SK-N-SH treated with all-trans-retinoic acid at 6 μM for 48 hours (cell line): ENCODE results near the gene IQCH.

Experiments used
- ARNTL ChIP-seq: fragments of 450-650 bp; formaldehyde crosslinking; IDR thresholded peaks from 2 replicates; pipeline ENCODE4 v1.5.0; 2020; ENCODE audit warnings: low read depth, mild to moderate bottlenecking, moderate library complexity, borderline replicate concordance
- CREB5 ChIP-seq: fragments of 250-450 bp; sonication (Bioruptor Pico); IDR thresholded peaks from 2 replicates; pipeline ENCODE4 v1.5.1; 2020; ENCODE audit warnings: low read depth, mild to moderate bottlenecking, moderate library complexity
- CSDC2 ChIP-seq: fragments of 250-450 bp; sonication (Bioruptor Pico); IDR thresholded peaks from 2 replicates; pipeline ENCODE4 v1.5.0; 2020; ENCODE audit warnings: mild to moderate bottlenecking, moderate library complexity
- ESRRG ChIP-seq: fragments of 250-450 bp; sonication (Bioruptor Pico); IDR thresholded peaks from 2 replicates; pipeline ENCODE4 v1.6.1; 2021; ENCODE audit warnings: mild to moderate bottlenecking
- OSR1 ChIP-seq: fragments of 250-450 bp; sonication (Bioruptor Pico); IDR thresholded peaks from 2 replicates; pipeline ENCODE4 v1.8.0; 2022; ENCODE audit warnings: moderate library complexity, mild to moderate bottlenecking, inconsistent platforms
- POU6F1 ChIP-seq: fragments of 250-450 bp; sonication (Bioruptor Pico); IDR thresholded peaks from 2 replicates; pipeline ENCODE4 v1.8.0; 2021; ENCODE audit warnings: low read depth, mild to moderate bottlenecking, moderate library complexity, borderline replicate concordance
- RARB ChIP-seq: fragments of 250-450 bp; sonication (Bioruptor Pico); IDR thresholded peaks from 2 replicates; pipeline ENCODE4 v1.8.0; 2021; ENCODE audit warnings: mild to moderate bottlenecking, moderate library complexity
- TCF4 ChIP-seq: fragments of 250-450 bp; sonication (Bioruptor Pico); IDR thresholded peaks from 2 replicates; pipeline ENCODE4 v1.8.0; 2021; ENCODE audit warnings: mild to moderate bottlenecking, moderate library complexity, borderline replicate concordance
- TSHZ2 ChIP-seq: fragments of 250-450 bp; sonication (Bioruptor Pico); IDR thresholded peaks from 2 replicates; pipeline ENCODE4 v1.5.0; 2020; ENCODE audit warnings: mild to moderate bottlenecking, moderate library complexity
- ZFP3 ChIP-seq: fragments of 250-450 bp; sonication (Bioruptor Pico); IDR thresholded peaks from 2 replicates; pipeline ENCODE4 v1.5.0; 2020; ENCODE audit warnings: mild to moderate bottlenecking, moderate library complexity
- ZFP30 ChIP-seq: fragments of 450-650 bp; formaldehyde crosslinking; IDR thresholded peaks from 2 replicates; pipeline ENCODE4 v1.5.0; 2022; ENCODE audit warnings: mild to moderate bottlenecking, moderate library complexity
- ZNF8 ChIP-seq: fragments of 450-650 bp; formaldehyde crosslinking; IDR thresholded peaks from 2 replicates; pipeline ENCODE4 v1.5.0; 2020; ENCODE audit warnings: mild to moderate bottlenecking, moderate library complexity
- TF ChIP-seq, protein P1 (sequence below): fragments of 250-450 bp; sonication (Bioruptor Pico); IDR thresholded peaks from 2 replicates; pipeline ENCODE4 v1.8.0; 2020; ENCODE audit warnings: mild to moderate bottlenecking, moderate library complexity, borderline replicate concordance
- TF ChIP-seq, protein P2 (sequence below): fragments of 250-450 bp; sonication (Bioruptor Pico); IDR thresholded peaks from 2 replicates; pipeline ENCODE4 v1.5.1; 2021; ENCODE audit warnings: mild to moderate bottlenecking, moderate library complexity

DNA sequence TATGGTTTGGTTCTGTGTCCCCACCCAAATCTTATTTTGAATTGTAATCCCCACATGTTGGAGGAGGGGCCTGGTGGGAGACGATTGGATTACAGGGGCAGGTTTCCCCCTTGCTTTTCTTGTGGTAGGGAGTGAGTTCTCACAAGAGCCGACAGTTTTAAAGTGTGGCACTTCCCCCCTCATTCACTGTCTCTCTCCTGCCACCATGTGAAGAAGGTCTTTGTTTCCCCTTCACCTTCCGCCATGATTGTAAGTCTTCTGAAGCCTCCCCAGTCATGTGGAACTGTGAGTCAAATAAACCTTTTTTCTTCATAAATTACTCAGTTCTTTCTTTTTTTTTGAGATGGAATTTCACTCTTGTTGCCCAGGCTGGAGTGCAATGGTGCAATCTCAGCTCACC, 124.9 kb downstream of the IQCH start:
- TF ChIP-seq ZFP3, result no peak
- no peak for TF ChIP-seq RARB (CRISPR knock-in tag)
- no peak for TF ChIP-seq ESRRG
- TF ChIP-seq CREB5 (CRISPR knock-in tag), result no peak
- TF ChIP-seq, protein P1, sequence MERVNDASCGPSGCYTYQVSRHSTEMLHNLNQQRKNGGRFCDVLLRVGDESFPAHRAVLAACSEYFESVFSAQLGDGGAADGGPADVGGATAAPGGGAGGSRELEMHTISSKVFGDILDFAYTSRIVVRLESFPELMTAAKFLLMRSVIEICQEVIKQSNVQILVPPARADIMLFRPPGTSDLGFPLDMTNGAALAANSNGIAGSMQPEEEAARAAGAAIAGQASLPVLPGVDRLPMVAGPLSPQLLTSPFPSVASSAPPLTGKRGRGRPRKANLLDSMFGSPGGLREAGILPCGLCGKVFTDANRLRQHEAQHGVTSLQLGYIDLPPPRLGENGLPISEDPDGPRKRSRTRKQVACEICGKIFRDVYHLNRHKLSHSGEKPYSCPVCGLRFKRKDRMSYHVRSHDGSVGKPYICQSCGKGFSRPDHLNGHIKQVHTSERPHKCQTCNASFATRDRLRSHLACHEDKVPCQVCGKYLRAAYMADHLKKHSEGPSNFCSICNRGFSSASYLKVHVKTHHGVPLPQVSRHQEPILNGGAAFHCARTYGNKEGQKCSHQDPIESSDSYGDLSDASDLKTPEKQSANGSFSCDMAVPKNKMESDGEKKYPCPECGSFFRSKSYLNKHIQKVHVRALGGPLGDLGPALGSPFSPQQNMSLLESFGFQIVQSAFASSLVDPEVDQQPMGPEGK (CRISPR knock-in tag), result no peak
- no peak for TF ChIP-seq CSDC2 (CRISPR knock-in tag)
- TF ChIP-seq ZNF8 (CRISPR knock-in tag), result no peak
- TF ChIP-seq ZFP30, result no peak
- TF ChIP-seq TCF4 (CRISPR knock-in tag), result no peak
- TF ChIP-seq OSR1, result no peak
- no peak for TF ChIP-seq POU6F1 (CRISPR knock-in tag)
- TF ChIP-seq, protein P2, sequence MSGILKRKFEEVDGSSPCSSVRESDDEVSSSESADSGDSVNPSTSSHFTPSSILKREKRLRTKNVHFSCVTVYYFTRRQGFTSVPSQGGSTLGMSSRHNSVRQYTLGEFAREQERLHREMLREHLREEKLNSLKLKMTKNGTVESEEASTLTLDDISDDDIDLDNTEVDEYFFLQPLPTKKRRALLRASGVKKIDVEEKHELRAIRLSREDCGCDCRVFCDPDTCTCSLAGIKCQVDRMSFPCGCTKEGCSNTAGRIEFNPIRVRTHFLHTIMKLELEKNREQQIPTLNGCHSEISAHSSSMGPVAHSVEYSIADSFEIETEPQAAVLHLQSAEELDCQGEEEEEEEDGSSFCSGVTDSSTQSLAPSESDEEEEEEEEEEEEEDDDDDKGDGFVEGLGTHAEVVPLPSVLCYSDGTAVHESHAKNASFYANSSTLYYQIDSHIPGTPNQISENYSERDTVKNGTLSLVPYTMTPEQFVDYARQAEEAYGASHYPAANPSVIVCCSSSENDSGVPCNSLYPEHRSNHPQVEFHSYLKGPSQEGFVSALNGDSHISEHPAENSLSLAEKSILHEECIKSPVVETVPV (CRISPR knock-in tag), result no peak
- TF ChIP-seq TSHZ2 (CRISPR knock-in tag), result no peak
- no peak for TF ChIP-seq ARNTL
